H1 (cell line): ENCODE data around the gene ARHGAP32. TPM values are rescaled to one million over a fixed set of nuclear protein-coding genes. Genes with fewer than 3 reads are reported as not detected.

Experiments
- CTCF ChIA-PET: fragments of 300-600 bp; sonication (Branson Sonifier 250); formaldehyde crosslinking; loops from one replicate; lab custom pipeline; 2021; ENCODE audit not compliant: partially characterized antibody; lab: Charles Lee
- POLR2A ChIA-PET: fragments of 300-600 bp; sonication (Branson Sonifier 250); formaldehyde crosslinking; loops from one replicate; lab custom pipeline; 2021; ENCODE audit warnings: inconsistent platforms; ENCODE audit not compliant: partially characterized antibody; lab: Charles Lee
- DNase-seq, 2 experiments: peaks; one replicate each; pipeline versions ENCODE4 v3.0.0 to v3.0.0-alpha.2; 2010 to 2022; ENCODE audit warnings: low spot score in 2 of 2, low read depth in 1 of 2, mixed read lengths in 1 of 2
- FAIRE-seq: peaks from 2 replicates; lab custom pipeline; 2011; peaks lifted over from hg19 to GRCh38; lab: Jason Lieb, UNC
- H2AFZ ChIP-seq: 2 replicates; pipeline ENCODE4 v1.8.1; 2012; ENCODE audit warnings: low read length, inconsistent platforms
- H2AK5ac ChIP-seq: 2 replicates; pipeline ENCODE4 v1.6.1; 2013; ENCODE audit warnings: low read depth, low read length
- H2BK120ac ChIP-seq: replicated peaks from 2 replicates; pipeline ENCODE3; 2013; ENCODE audit warnings: low read depth, low read length, inconsistent platforms
- H2BK12ac ChIP-seq: 2 replicates; pipeline ENCODE4 v1.6.1; 2013; ENCODE audit warnings: low read depth, low read length
- H2BK15ac ChIP-seq: 2 replicates; pipeline ENCODE4 v1.6.1; 2013; ENCODE audit warnings: low read length
- H2BK20ac ChIP-seq: 2 replicates; pipeline ENCODE4 v1.6.1; 2013; ENCODE audit warnings: low read length
- H2BK5ac ChIP-seq: 2 replicates; pipeline ENCODE4 v1.6.1; 2013; ENCODE audit warnings: low read depth, low read length
- H3K14ac ChIP-seq: 2 replicates; pipeline ENCODE4 v1.6.1; 2013; ENCODE audit warnings: inconsistent platforms; ENCODE audit not compliant: insufficient read length
- H3K18ac ChIP-seq: 2 replicates; pipeline ENCODE4 v1.6.1; 2013; ENCODE audit warnings: low read length; ENCODE audit errors: extremely low read depth
- H3K23ac ChIP-seq: 2 replicates; pipeline ENCODE4 v1.6.1; 2013; ENCODE audit warnings: inconsistent platforms; ENCODE audit not compliant: insufficient read length
- H3K23me2 ChIP-seq: 2 replicates; pipeline ENCODE4 v1.6.1; 2013; ENCODE audit warnings: low read depth, low read length
- H3K27ac ChIP-seq: 2 replicates; pipeline ENCODE4 v1.6.1; 2011; ENCODE audit warnings: low read depth, low read length, inconsistent platforms
- H3K27me3 ChIP-seq, 4 experiments: replicated peaks in 1 of 4; 1 replicate in 1 of 4; 2 replicates in 3 of 4; pipeline versions ENCODE4 v1.6.1 to v1.8.1; 2011 to 2013; ENCODE audit warnings: low read length in 3 of 4, mild to moderate bottlenecking in 3 of 4, inconsistent platforms in 2 of 4, mixed read lengths in 2 of 4, moderate library complexity in 1 of 4; ENCODE audit not compliant: control insufficient read depth in 3 of 4, insufficient read depth in 3 of 4; ENCODE audit errors: extremely low read depth in 1 of 4
- H3K36me3 ChIP-seq, 4 experiments: 2 replicates each; pipeline versions ENCODE4 v1.6.1 to v1.8.1; 2011 to 2013; ENCODE audit warnings: mild to moderate bottlenecking in 4 of 4, low read length in 3 of 4, moderate library complexity in 2 of 4, control low read depth in 1 of 4, inconsistent platforms in 1 of 4; ENCODE audit not compliant: insufficient read depth in 4 of 4, control insufficient read depth in 2 of 4
- H3K4ac ChIP-seq: replicated peaks from 2 replicates; pipeline ENCODE3; 2013; ENCODE audit warnings: low read length, low read depth, mixed read lengths, inconsistent platforms; ENCODE audit not compliant: insufficient read length
- H3K4me1 ChIP-seq, 4 experiments: replicated peaks in 1 of 4; 1 replicate in 1 of 4; 2 replicates in 3 of 4; pipeline versions ENCODE4 v1.6.1 to v1.8.1; 2011 to 2013; ENCODE audit warnings: low read length in 3 of 4, inconsistent platforms in 2 of 4, mixed read lengths in 1 of 4; ENCODE audit not compliant: insufficient read depth in 4 of 4, control insufficient read depth in 3 of 4
- H3K4me2 ChIP-seq, 2 experiments: 2 replicates each; pipeline versions ENCODE4 v1.6.1 to v1.8.1; 2011 to 2013; ENCODE audit warnings: low read depth in 2 of 2, low read length in 2 of 2, control low read depth in 1 of 2, inconsistent platforms in 1 of 2, mild to moderate bottlenecking in 1 of 2; ENCODE audit not compliant: insufficient read depth in 1 of 2
- H3K4me3 ChIP-seq, 4 experiments: fragments of 200-600, 300-600 bp in 1 of 4; sonication (generic), shearing (Covaris generic), sonication (Bioruptor Twin) in 1 of 4; 2 replicates each; pipeline versions ENCODE4 v1.5.1 to v1.8.1; 2011 to 2016; ENCODE audit warnings: low read length in 4 of 4, low read depth in 3 of 4, control low read depth in 2 of 4, inconsistent platforms in 2 of 4, mild to moderate bottlenecking in 2 of 4, mixed read lengths in 1 of 4, moderate library complexity in 1 of 4; ENCODE audit not compliant: insufficient read depth in 2 of 4; ENCODE audit errors: extremely low read depth in 1 of 4
- H3K56ac ChIP-seq: replicated peaks from 2 replicates; pipeline ENCODE3; 2013; ENCODE audit warnings: low read depth, mild to moderate bottlenecking, mixed read lengths, low read length, inconsistent platforms; ENCODE audit not compliant: insufficient read length
- H3K79me1 ChIP-seq: 2 replicates; pipeline ENCODE4 v1.6.1; 2013; ENCODE audit warnings: low read depth, low read length, control low read depth
- H3K79me2 ChIP-seq, 2 experiments: 2 replicates each; pipeline versions ENCODE4 v1.6.1 to v1.8.1; 2012 to 2013; ENCODE audit warnings: low read length in 2 of 2, mild to moderate bottlenecking in 2 of 2, inconsistent platforms in 1 of 2; ENCODE audit not compliant: insufficient read depth in 2 of 2, control insufficient read depth in 1 of 2
- H3K9ac ChIP-seq, 4 experiments: replicated peaks in 1 of 4; 1 replicate in 1 of 4; 2 replicates in 3 of 4; pipeline versions ENCODE4 v1.6.1 to v1.8.1; 2011 to 2013; ENCODE audit warnings: low read depth in 3 of 4, low read length in 3 of 4, control low read depth in 2 of 4, mild to moderate bottlenecking in 2 of 4, moderate library complexity in 2 of 4, inconsistent platforms in 1 of 4; ENCODE audit errors: extremely low read depth in 1 of 4
- H3K9me3 ChIP-seq, 2 experiments: 2 replicates each; pipeline versions ENCODE4 v1.6.1 to v1.8.1; 2012 to 2013; ENCODE audit warnings: mild to moderate bottlenecking in 2 of 2, moderate library complexity in 2 of 2, control low read depth in 1 of 2, inconsistent platforms in 1 of 2, low read depth in 1 of 2, low read length in 1 of 2, mixed read lengths in 1 of 2; ENCODE audit not compliant: insufficient read depth in 2 of 2
- H4K20me1 ChIP-seq, 2 experiments: replicated peaks in 1 of 2; 2 replicates each; pipeline versions ENCODE3 to v1.8.1; 2011 to 2013; ENCODE audit warnings: inconsistent platforms in 2 of 2, low read length in 2 of 2, mild to moderate bottlenecking in 1 of 2; ENCODE audit not compliant: insufficient read depth in 2 of 2, control insufficient read depth in 1 of 2
- H4K5ac ChIP-seq: 2 replicates; pipeline ENCODE4 v1.6.1; 2013; ENCODE audit warnings: low read length, low read depth, mixed read lengths, inconsistent platforms; ENCODE audit not compliant: insufficient read length
- H4K8ac ChIP-seq: 2 replicates; pipeline ENCODE4 v1.8.0; 2013; ENCODE audit warnings: mild to moderate bottlenecking, moderate library complexity, low read length, inconsistent platforms; ENCODE audit not compliant: insufficient read depth; ENCODE audit errors: extremely low read depth
- H4K91ac ChIP-seq: replicated peaks from 2 replicates; pipeline ENCODE3; 2013; ENCODE audit warnings: low read length, mixed read lengths, inconsistent platforms; ENCODE audit not compliant: insufficient read length
- BACH1 ChIP-seq: IDR thresholded peaks from 2 replicates; pipeline ENCODE4 v1.6.1; 2012; ENCODE audit warnings: low read length, improper control_type of control experiment
- BCL11A ChIP-seq, 2 experiments: IDR thresholded peaks; one replicate each; pipeline ENCODE4 v1.6.1; 2011; ENCODE audit warnings: low read depth in 2 of 2, low read length in 2 of 2, mild to moderate bottlenecking in 2 of 2
- BRCA1 ChIP-seq: IDR thresholded peaks from 2 replicates; pipeline ENCODE4 v1.6.1; 2012; ENCODE audit warnings: low read depth, low read length, improper control_type of control experiment
- FOSL1 ChIP-seq: IDR thresholded peaks from 2 replicates; pipeline ENCODE4 v1.6.1; 2011; ENCODE audit warnings: mild to moderate bottlenecking, low read depth, low read length, moderate library complexity; ENCODE audit not compliant: insufficient read depth
- JUN ChIP-seq: IDR thresholded peaks from 2 replicates; pipeline ENCODE4 v1.6.1; 2011; ENCODE audit warnings: low read depth, mild to moderate bottlenecking, improper control_type of control experiment, low read length
- KDM1A ChIP-seq: fragments of 200-600, 300-600 bp; sonication (generic); IDR thresholded peaks from 2 replicates; pipeline ENCODE4 v1.7.1; 2016; ENCODE audit warnings: mild to moderate bottlenecking, low read length, borderline replicate concordance
- KDM4A ChIP-seq: IDR thresholded peaks from one replicate; pipeline ENCODE4 v1.7.1; 2012; ENCODE audit warnings: low read depth, mild to moderate bottlenecking, moderate library complexity, low read length, inconsistent platforms; ENCODE audit not compliant: severe bottlenecking
- KDM5A ChIP-seq: fragments of 200-600 bp; IDR thresholded peaks from 2 replicates; pipeline ENCODE4 v1.7.1; 2012; ENCODE audit warnings: mild to moderate bottlenecking, low read length, inconsistent platforms, mixed read lengths
- PHF8 ChIP-seq: fragments of 200-600 bp; sonication (generic); conservative IDR thresholded peaks from 2 replicates; pipeline ENCODE4 v1.7.1; 2012; ENCODE audit warnings: low read depth, mild to moderate bottlenecking, inconsistent platforms, low read length, moderate library complexity
- POU5F1 ChIP-seq: IDR thresholded peaks from 2 replicates; pipeline ENCODE4 v1.6.1; 2011; ENCODE audit warnings: low read depth, mild to moderate bottlenecking, low read length, moderate library complexity
- RFX5 ChIP-seq: IDR thresholded peaks from 2 replicates; pipeline ENCODE4 v1.6.1; 2011; ENCODE audit warnings: low read depth, low read length, improper control_type of control experiment, borderline replicate concordance
- SP2 ChIP-seq: IDR thresholded peaks from 2 replicates; pipeline ENCODE4 v1.6.1; 2012; ENCODE audit warnings: mild to moderate bottlenecking, low read length, inconsistent platforms
- YY1 ChIP-seq: IDR thresholded peaks from 2 replicates; pipeline ENCODE4 v1.6.1; 2011; ENCODE audit warnings: low read depth, mild to moderate bottlenecking, low read length
- ZNF274 ChIP-seq: IDR thresholded peaks from 2 replicates; pipeline ENCODE4 v1.7.0; 2012; ENCODE audit warnings: low read length, borderline replicate concordance; ENCODE audit errors: extremely low read depth
- WGBS, 2 experiments: shearing (Covaris generic) in 1 of 2; methylation state at CpG; one replicate each; pipeline versions ENCODE4 v1.1.6 to v1.1.7; 2013 to 2015; ENCODE audit warnings: low lambda C conversion rate in 2 of 2, mixed read lengths in 2 of 2, inconsistent platforms in 1 of 2, low coverage in 1 of 2, missing lambda C conversion rate in 1 of 2; ENCODE audit not compliant: insufficient replicate concordance in 2 of 2, insufficient coverage in 1 of 2, insufficient read length in 1 of 2; ENCODE audit errors: extremely low coverage in 1 of 2, missing lambda C conversion rate in 1 of 2; 5-methylcytosine and 5-hydroxymethylcytosine counted together
- polyA plus RNA-seq, 7 experiments: library from polyadenylated mRNA; depleted of rRNA in 3 of 7; stranded (reverse) in 5 of 7; unstranded in 2 of 7; fragments of >200 nt in 5 of 7; fragments of 200-250 nt in 2 of 7; gene quantifications; 1 replicate in 5 of 7; 2 replicates in 1 of 7; 4 replicates in 1 of 7; pipeline versions ENCODE4 v1.2.1 to v1.2.3, GENCODE V29; 2011 to 2013; ENCODE audit warnings: missing spikeins in 2 of 7, mixed read lengths in 2 of 7
- total RNA-seq: library from RNA; stranded (reverse); fragmentation: NEBNext Ultra II Directional; extraction: Animal tissue kit (Norgen Biotek cat#: 25700); gene quantifications from 2 replicates; pipeline ENCODE4 v1.2.1, GENCODE V29; 2021
- TF ChIP-seq, protein P1 (sequence below): IDR thresholded peaks from 2 replicates; pipeline ENCODE4 v1.6.1; 2011; ENCODE audit warnings: low read depth, mild to moderate bottlenecking, low read length; ENCODE audit not compliant: insufficient read depth

Gene ARHGAP32
- total and polyA plus RNA-seq, 2 of the 8 experiments (the other 6 are each of a cell fraction or from before 2014, with no cell fraction given), result 13.7 to 30.0 TPM

DNA sequence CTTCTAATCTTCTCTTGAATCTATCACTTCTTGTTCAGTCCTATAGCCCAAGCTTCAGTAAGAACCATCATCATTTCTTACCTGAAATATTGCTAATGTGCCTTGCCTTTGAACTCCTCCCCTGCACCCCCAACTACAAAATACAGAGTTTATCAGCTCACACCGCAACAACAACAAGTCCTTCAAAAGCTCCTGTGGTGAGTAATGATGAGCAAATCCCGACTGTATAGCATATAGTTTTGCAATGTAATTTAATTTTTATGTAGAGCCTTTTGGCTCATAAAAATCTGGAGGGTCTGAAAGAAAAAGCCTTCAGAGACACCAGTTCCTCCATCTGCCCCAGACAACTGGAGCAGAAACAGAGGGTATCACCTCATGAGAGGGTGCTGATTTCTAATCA, 124.7 kb downstream of the ARHGAP32 start:
- CTCF ChIA-PET, result interaction anchor here (1.4 kb wide), 1 partner anchor 9 kb away, joined by 4 read pairs; no protein-coding TSS in a partner anchor
- no peak for TF ChIP-seq FOSL1
- TF ChIP-seq POU5F1, result no peak
- no peak for TF ChIP-seq RFX5
- TF ChIP-seq SP2, result no peak
- TF ChIP-seq KDM1A, result no peak
- no peak for TF ChIP-seq BRCA1
- no peak for TF ChIP-seq ZNF274
- no peak for TF ChIP-seq YY1
- TF ChIP-seq KDM5A, result no peak
- no peak for TF ChIP-seq BACH1
- TF ChIP-seq BCL11A (IDR thresholded peaks at IDR 0.05; ENCODE audit: low read depth in 2 of 2, low read length in 2 of 2), result no peak
- TF ChIP-seq PHF8, result no peak
- no peak for TF ChIP-seq JUN
- TF ChIP-seq KDM4A, result no peak
- TF ChIP-seq, protein P1, sequence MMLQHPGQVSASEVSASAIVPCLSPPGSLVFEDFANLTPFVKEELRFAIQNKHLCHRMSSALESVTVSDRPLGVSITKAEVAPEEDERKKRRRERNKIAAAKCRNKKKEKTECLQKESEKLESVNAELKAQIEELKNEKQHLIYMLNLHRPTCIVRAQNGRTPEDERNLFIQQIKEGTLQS, result no peak

More for the DNA sequence above, 124.7 kb downstream of the ARHGAP32 start:
- Histone ChIP-seq H2AFZ (no peak overlapping the region), H2BK120ac (no peak overlapping the region), H4K5ac (no peak overlapping the region), H3K4me2 (no peak overlapping the region), H3K56ac (no peak overlapping the region), H3K9ac (no peak overlapping the region), H3K36me3 (peaks cover 0 to 6% (median 0%) of the 10 kb centered on the region in 4 experiments; a peak in 4 of 8 replicates), H2AK5ac (no peak overlapping the region), H3K14ac (no peak overlapping the region), H3K4me1 (no peaks in the 10 kb centered on the region), H3K4me3 (no peak overlapping the region), H3K79me1 (no peaks in the 10 kb centered on the region), H2BK15ac (no peak overlapping the region), H4K8ac (no peak overlapping the region), H3K23me2 (no peaks in the 10 kb centered on the region), H3K9me3 (no peaks in the 10 kb centered on the region), H3K27ac (no peak overlapping the region), H2BK12ac (no peak overlapping the region), H3K27me3 (peaks cover 0 to 1% (median 0%) of the 10 kb centered on the region in 4 experiments; a peak in 1 of 7 replicates), H2BK5ac (no peak overlapping the region), H4K91ac (no peak overlapping the region), H2BK20ac (no peak overlapping the region), H4K20me1 (no peaks in the 10 kb centered on the region), H3K23ac (no peak overlapping the region), H3K18ac (no peak overlapping the region), H3K4ac (no peak overlapping the region), H3K79me2 (no peaks in the 10 kb centered on the region)
- 90% methylated on average over 2 of the region's 2 CpGs; no CpG with 5 or more reads in 1 of the 2 experiments for WGBS, 2 experiments
- FAIRE-seq, result no peak
- POLR2A ChIA-PET, result no interaction called here
- DNase-seq, result no peak
